ENCODE results near the gene ZKSCAN5. TPM values are rescaled to one million over a fixed set of nuclear protein-coding genes. Genes with fewer than 3 reads are reported as not detected.
"Not testable (repeated sequence)": the region's sequence is repeated elsewhere in the genome, so short reads cannot be mapped to it uniquely, and the experiment has no call there.

Gene ZKSCAN5
- total RNA-seq, 2 experiments from 2014 or later = 13.2 to 13.6 TPM

DNA sequence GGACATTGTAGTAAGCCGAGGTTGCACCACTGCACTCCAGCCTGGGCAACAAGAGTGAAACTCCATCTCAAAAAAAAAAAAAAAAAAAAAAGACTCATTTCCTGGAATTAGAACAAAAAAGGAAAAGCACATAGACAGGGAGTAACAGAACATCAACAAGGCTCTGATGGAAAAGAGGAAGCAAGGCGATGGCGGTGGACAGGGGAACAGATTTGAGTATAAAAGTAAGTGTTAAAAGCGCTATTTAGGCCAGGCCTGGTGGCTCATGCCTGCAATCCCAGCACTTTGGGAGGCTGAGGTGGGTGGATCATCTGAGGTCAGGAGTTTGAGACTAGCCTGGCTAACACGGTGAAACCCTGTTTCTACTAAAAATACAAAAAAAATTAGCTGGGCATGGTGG, 40.8 kb downstream of the ZKSCAN5 start:
- peaks cover 52% of the 10 kb centered on the region for H3K36me3 Mint-ChIP-seq
- CTCF ChIA-PET, H3K27me3 Mint-ChIP-seq, H3K4me3 Mint-ChIP-seq, DNase-seq, H3K4me1 Mint-ChIP-seq, H3K27ac Mint-ChIP-seq, ATAC-seq: not testable (repeated sequence)
- peaks cover 23% of the 10 kb centered on the region for H3K9me3 Mint-ChIP-seq (ENCODE audit: low read depth)

DNA sequence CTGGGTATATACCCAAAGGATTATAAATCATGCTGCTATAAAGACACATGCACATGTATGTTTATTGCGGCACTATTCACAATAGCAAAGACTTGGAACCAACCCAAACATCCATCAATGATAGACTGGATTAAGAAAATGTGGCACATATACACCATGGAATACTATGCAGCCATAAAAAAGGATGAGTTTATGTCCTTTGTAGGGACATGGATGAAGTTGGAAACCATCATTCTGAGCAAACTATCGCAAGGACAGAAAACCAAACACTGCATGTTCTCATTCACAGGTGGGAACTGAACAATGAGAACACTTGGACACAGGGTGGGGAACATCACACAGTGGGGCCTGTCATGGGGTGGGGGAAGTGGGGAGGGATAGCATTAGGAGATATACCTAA, 45.1 kb downstream of the ZKSCAN5 start:
- H3K9me3 Mint-ChIP-seq (ENCODE audit: low read depth); CTCF ChIA-PET; H3K27me3 Mint-ChIP-seq; H3K4me3 Mint-ChIP-seq; DNase-seq; ATAC-seq; H3K27ac Mint-ChIP-seq: not testable (repeated sequence)
- Mint-ChIP-seq H3K4me1 (peaks cover 22% of the 10 kb centered on the region), H3K36me3 (peaks cover 46% of the 10 kb centered on the region)

DNA sequence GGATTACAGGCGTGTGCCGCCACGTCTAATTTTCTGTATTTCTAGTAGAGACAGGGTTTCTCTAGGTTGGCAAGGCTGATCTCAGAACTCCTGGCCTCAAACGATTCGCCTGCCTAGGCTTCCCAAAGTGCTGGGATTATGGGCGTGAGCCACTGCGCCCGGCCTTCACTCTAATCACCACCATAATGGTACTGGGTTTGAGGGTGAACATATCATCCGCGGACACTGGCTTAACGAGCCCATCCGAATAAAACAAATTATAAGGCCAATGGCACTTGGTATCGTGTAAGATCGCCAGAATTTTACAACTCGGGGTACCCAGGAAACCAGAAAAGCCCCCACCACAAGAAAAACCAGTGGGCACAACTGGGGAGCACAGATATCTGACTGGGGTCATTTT, 46.9 kb downstream of the ZKSCAN5 start:
- Mint-ChIP-seq H3K27ac (peak overlapping the region; percentile 88), H3K9me3 (ENCODE audit: low read depth) (peaks cover 10% of the 10 kb centered on the region), H3K4me1 (peaks cover 26% of the 10 kb centered on the region), H3K36me3 (peaks cover 54% of the 10 kb centered on the region), H3K4me3 (peak overlapping the region; percentile 86), H3K27me3 (no peaks in the 10 kb centered on the region)
- CTCF ChIA-PET = no interaction called here
- DNase-seq (no peak), ATAC-seq (no peak)

DNA sequence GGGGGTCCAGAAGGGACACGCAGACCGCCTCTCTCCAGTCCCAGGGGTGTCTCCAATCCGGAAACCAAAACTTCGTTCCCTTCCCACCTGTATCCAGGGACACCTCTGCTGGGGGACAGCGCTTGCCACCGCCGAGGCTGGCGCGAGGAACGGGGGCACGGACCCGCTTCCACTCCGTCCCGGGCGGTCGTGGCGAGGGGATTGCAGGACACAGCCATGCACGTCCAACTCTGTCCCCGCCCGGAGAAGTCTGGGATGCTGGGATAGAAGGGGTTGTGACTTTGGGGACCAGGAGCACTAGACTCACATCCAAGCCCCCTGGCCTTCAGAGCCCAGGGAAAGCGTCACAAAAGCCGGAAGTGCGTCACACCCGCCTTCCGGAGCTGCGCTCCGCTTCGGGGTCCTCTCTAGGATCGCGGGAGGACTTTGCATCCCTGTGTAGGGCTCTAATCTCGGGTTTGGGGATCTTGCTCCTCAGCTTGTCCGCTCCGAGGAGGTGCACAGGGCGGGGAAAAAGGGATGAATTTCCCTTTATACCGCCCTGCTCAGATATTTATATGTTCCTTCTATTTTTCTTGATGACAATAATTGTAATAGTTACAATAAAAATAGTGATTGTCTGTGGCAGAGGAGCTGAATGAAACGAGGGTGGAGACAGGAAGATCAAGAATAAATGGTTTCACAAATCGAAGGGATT, 47.5 kb downstream of the ZKSCAN5 start, which contains the start of gene FAM200A:
Gene FAM200A (minus strand): TSS at position 348 of the 697 bp plus-strand sequence. CDS start 3,707 bp downstream, outside the sequence.
- H3K4me3 Mint-ChIP-seq = peak within 1 kb of the TSS; percentile 86
- H3K36me3 Mint-ChIP-seq = peaks cover 51% of the 10 kb centered on the region
- ATAC-seq (peak; percentile 99), DNase-seq (peak; percentile 90)
- peak within 1 kb of the TSS; percentile 88 for H3K27ac Mint-ChIP-seq
- CTCF ChIA-PET = interaction anchor here (1.0 to 1.2 kb wide), 2 partner anchors 44 to 64 kb away, joined by 3 read pairs; partner anchors contain the start of gene ZSCAN25
- peaks cover 29% of the 10 kb centered on the region for H3K4me1 Mint-ChIP-seq
- no peaks in the 10 kb centered on the region for H3K27me3 Mint-ChIP-seq
- H3K9me3 Mint-ChIP-seq (ENCODE audit: low read depth) = peaks cover 7% of the 10 kb centered on the region

DNA sequence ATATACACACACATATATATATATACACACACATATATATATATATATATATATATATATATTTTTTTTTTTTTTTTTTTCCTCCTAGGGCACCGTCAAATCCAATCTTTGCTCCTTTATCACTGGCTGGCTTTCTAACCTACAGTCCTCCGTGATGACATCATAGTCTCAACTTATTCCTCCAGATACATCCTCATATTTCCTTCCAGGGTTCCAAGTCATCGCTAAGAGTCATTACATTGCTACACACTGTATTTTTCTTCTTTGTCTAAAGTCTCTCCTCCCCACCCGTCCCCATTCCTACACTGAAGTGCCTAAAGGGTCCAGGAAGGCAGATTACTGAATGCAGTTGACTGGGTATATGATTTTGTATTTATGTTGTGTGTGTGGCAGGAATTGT, 48.6 kb downstream of the ZKSCAN5 start:
- ATAC-seq = no peak
- Mint-ChIP-seq H3K4me1 (peaks cover 35% of the 10 kb centered on the region), H3K27me3 (no peaks in the 10 kb centered on the region), H3K27ac (peak overlapping the region; percentile 11), H3K36me3 (peaks cover 51% of the 10 kb centered on the region), H3K9me3 (ENCODE audit: low read depth) (peaks cover 4% of the 10 kb centered on the region), H3K4me3 (no peak overlapping the region)
- no peak for DNase-seq
- CTCF ChIA-PET = no interaction called here

DNA sequence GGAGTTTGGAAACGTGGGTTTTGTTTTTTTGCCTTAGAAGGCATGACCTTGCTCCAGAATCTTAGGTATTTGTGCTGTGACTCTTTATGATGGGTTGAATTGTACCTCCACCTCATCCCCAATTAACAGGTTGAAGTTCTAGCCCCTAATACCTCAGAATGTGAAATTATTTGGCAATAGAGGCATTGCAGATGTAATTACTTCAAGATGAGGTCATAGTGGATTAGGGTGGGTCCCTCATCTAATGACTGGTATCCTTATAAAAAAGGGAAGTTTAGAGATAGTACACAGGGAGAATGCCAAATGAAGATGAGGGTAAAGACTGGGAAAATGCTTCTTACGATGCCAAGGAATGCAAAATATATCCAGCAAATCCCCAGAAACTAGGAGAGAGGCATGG, 50.5 kb downstream of the ZKSCAN5 start:
- DNase-seq = no peak
- ATAC-seq = no peak
- Mint-ChIP-seq H3K27me3 (no peaks in the 10 kb centered on the region), H3K4me1 (peaks cover 33% of the 10 kb centered on the region), H3K9me3 (ENCODE audit: low read depth) (no peaks in the 10 kb centered on the region), H3K36me3 (peaks cover 39% of the 10 kb centered on the region), H3K4me3 (no peak overlapping the region), H3K27ac (peak overlapping the region; percentile 4)
- CTCF ChIA-PET = no interaction called here

DNA sequence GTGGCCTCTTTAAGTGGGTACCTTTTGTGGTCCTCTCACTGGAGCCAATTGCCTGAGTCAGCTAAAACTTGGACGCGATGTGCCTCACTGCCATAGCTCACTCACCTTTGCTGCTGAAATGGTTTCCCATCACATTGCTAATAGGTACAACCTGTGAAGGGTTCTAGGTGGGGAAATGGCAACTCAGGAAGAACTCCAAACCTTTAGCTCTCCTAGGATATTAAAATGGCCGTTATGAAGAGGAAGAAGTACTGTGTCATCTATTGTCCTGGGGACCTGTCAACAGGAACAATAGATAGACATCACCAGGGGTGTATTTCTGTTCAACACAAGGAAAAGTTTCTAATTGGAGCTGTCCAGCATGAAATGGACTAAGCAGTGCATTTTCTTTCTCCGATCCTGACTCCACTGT, 52.7 kb downstream of the ZKSCAN5 start:
- Mint-ChIP-seq H3K4me3 (peak overlapping the region; percentile 91), H3K27ac (peak overlapping the region; percentile 97), H3K36me3 (peaks cover 53% of the 10 kb centered on the region), H3K9me3 (ENCODE audit: low read depth) (no peaks in the 10 kb centered on the region), H3K4me1 (peaks cover 42% of the 10 kb centered on the region), H3K27me3 (no peaks in the 10 kb centered on the region)
- no peak for DNase-seq
- CTCF ChIA-PET = interaction anchor here (0.8 to 1.7 kb wide), 3 partner anchors 10 to 60 kb away, joined by 3 to 7 read pairs (median 6); partner anchors contain the start of genes ZNF394 and ZSCAN25
- ATAC-seq = no peak

DNA sequence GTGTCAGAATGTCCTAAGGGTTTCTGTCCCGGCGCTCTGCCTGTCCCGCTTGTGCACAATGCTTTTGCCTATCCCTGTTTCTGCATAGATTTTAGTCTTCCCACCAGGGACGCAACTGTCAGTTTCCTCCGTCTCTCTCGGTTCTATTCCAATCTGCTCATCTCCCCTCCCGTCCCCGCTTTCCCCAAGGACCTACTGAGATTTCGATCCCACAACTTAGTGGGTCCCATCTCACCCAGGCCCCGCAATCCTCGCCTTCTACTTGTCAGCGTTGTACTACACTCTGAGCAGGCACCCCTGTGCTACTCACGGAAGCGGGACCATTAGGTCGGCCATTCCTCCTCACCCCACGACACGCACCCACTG, 53.5 kb downstream of the ZKSCAN5 start:
- Mint-ChIP-seq H3K27me3 (no peaks in the 10 kb centered on the region), H3K36me3 (peaks cover 60% of the 10 kb centered on the region), H3K4me1 (peaks cover 44% of the 10 kb centered on the region), H3K9me3 (ENCODE audit: low read depth) (no peaks in the 10 kb centered on the region), H3K27ac (peak overlapping the region; percentile 97), H3K4me3 (peak overlapping the region; percentile 91)
- CTCF ChIA-PET = interaction anchor here (0.8 to 1.9 kb wide), 6 partner anchors 9 to 355 kb away, joined by 3 to 7 read pairs (median 5); partner anchors contain the start of genes ZKSCAN5, ZNF394 and ZSCAN25
- ATAC-seq (peak; percentile 74), DNase-seq (no peak)

DNA sequence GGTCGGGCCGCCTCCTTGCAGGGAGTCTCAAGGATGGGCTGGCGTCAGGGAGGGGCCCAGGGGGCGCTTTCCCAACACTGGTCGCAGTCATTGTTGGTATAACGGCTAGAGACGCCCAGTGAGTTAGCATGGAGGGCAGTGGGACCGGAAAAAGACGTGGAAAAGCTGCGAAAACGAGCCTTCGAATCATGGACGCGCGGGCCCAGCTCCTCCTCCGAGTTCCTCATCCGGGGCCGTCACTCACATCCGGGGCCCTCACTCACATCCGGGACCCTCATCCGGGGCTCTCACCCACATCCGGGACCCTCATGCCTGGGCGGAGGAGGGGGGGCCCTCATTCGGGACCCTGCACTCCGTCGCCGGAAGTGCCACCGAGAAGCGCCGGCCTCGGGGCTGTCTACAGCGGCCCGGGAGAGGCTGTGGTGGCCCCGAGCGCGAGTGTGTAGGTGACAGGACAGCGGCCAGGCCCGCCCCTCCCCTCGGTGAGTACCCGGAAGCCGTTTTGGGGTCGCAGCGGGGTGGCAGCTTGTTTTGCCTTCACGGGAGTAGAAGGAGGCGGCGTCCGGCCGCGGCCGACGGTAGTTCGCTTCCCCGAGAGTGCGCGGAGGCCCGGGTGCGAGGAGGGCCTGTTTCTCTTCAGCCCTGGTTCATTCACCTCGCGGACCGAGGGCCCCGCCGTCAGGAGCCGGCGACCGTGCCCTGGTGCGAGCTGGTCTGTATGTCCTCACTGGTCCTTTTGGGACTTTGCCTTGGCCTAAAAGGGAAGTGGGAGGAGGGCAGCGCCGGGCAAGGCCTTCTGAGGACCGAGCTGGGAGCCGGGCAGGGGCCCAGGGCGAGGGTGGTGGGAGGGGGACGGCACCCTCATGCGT, 54.1 kb downstream of the ZKSCAN5 start, which contains the start of gene ZNF655:
Gene ZNF655 (plus strand): TSS at position 337 of the 869 bp plus-strand sequence. CDS start 1,918 bp downstream, outside the sequence.
- peaks cover 44% of the 10 kb centered on the region for H3K4me1 Mint-ChIP-seq
- H3K9me3 Mint-ChIP-seq (ENCODE audit: low read depth) = no peaks in the 10 kb centered on the region
- ATAC-seq (peak; percentile 91), DNase-seq (peak; percentile 96)
- peak within 1 kb of the TSS; percentile 91 for H3K4me3 Mint-ChIP-seq
- CTCF ChIA-PET = interaction anchor here (1.0 to 1.9 kb wide), 5 partner anchors 8 to 355 kb away, joined by 3 to 7 read pairs (median 4); partner anchors contain the start of genes ZKSCAN5 and ZSCAN25
- H3K36me3 Mint-ChIP-seq = peaks cover 58% of the 10 kb centered on the region
- peak within 1 kb of the TSS; percentile 97 for H3K27ac Mint-ChIP-seq
- no peaks in the 10 kb centered on the region for H3K27me3 Mint-ChIP-seq

DNA sequence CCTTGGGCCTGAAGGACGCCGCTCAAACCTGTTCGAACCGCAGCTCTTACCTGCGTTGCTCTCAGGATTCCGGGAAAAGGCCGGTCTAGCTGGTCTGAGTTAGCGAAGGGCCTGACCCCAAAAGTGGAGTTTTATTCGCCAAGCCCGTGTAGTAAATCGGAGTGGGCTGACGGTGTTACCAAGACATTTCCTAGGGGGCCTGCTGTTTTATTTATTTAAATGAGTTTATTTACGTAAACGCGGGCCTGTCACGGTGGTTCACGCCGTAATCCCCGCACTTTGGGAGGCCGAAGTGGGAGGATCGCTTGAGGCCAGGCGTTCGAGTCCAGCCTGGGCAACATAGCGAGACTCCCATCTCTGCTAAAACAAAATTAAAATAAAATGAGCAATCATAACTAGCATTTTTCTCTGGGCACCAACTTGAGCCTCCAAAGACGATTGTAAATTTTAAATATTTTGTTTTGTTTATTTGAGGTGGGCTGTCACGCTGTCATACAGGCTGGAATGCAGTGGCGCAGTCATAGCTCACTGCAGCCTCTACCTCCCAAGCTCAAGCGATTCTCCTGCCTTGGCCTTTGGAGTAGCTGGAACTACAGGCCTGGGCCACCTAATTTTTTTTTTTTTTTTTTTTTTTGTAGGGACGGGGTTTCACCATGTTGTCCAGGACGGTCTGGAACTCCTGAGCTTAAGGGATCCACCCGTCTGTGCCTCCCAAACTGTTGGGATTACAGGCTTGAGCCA, 54.9 kb downstream of the ZKSCAN5 start:
- no peaks in the 10 kb centered on the region for H3K9me3 Mint-ChIP-seq (ENCODE audit: low read depth)
- CTCF ChIA-PET = interaction anchor here (1.9 kb wide), 1 partner anchor 55 kb away, joined by 7 read pairs; the partner anchor contains the start of gene ZKSCAN5
- peaks cover 61% of the 10 kb centered on the region for H3K36me3 Mint-ChIP-seq
- peak overlapping the region; percentile 91 for H3K4me3 Mint-ChIP-seq
- no peak for DNase-seq
- H3K4me1 Mint-ChIP-seq = peaks cover 47% of the 10 kb centered on the region
- H3K27ac Mint-ChIP-seq = peak overlapping the region; percentile 97
- no peaks in the 10 kb centered on the region for H3K27me3 Mint-ChIP-seq
- ATAC-seq = no peak

DNA sequence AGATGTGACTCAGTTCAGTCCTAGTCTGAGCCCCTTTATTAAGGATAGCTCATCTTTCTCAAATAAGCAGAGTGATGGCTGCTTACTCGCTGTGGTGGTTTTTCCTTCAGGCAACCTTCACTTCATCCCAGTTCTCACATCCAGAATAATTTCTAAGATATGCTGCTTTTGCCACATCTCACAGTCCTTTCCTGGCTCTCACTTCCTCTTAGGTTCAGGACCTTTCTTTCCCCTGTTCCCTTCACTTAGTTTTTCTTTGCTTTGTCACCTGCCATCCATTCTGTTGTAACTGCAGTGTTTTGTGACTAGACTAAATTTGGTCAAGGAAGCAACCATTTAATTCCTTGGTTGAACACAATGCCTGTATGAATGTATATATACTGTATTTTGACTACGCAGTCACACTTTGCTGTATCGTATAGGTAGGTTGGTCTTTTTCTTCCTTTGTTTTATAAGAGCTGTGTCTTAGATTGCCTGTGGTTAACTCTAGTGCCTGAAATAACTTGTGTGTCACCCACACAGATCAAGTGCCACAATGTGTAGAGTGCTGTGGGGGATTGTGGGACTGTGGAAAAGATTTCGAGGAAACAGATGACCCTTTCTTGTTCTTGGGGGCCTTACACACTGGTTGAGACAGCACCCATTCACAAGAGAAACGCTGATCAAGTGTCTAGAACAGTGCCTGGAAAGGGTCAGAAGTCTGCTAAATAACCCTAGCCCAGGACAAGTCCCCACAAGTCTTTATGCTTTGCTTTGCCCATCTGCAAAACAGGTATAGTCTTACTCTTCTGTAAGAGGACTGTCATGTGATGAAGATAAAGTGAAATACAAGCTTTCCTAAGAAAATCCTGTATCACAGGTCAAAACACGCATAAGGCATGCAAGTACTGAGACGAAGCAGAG, 56.6 kb downstream of the ZKSCAN5 start:
- no peak for ATAC-seq
- peaks cover 60% of the 10 kb centered on the region for H3K36me3 Mint-ChIP-seq
- peak overlapping the region; percentile 21 for H3K4me3 Mint-ChIP-seq
- no peak for DNase-seq
- CTCF ChIA-PET = no interaction called here
- no peaks in the 10 kb centered on the region for H3K9me3 Mint-ChIP-seq (ENCODE audit: low read depth)
- peaks cover 49% of the 10 kb centered on the region for H3K4me1 Mint-ChIP-seq
- H3K27ac Mint-ChIP-seq = peak overlapping the region; percentile 31
- H3K27me3 Mint-ChIP-seq = no peaks in the 10 kb centered on the region

DNA sequence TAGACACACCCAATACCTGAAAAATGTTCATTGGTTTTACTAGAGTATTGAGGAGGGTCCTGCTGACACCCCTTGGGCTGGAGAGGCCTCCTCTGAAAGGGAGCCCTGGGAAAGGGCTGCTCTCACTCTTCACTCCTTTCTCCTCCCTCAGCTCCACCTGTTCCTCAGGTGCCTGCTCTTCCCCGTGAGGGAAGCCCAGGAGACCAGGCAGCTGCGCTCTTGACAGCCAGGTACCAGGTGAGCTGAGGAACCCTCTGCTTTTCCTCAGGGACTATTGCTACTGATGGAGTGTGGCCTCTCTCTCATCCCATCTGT, 57.2 kb downstream of the ZKSCAN5 start:
- H3K4me1 Mint-ChIP-seq = peaks cover 46% of the 10 kb centered on the region
- H3K9me3 Mint-ChIP-seq (ENCODE audit: low read depth) = no peaks in the 10 kb centered on the region
- no peaks in the 10 kb centered on the region for H3K27me3 Mint-ChIP-seq
- DNase-seq (no peak), ATAC-seq (no peak)
- H3K27ac Mint-ChIP-seq = peak overlapping the region; percentile 42
- H3K4me3 Mint-ChIP-seq = no peak overlapping the region
- H3K36me3 Mint-ChIP-seq = peaks cover 61% of the 10 kb centered on the region
- CTCF ChIA-PET = no interaction called here
